Activated CD4-positive, alpha-beta memory T cell treated with anti-CD3 and anti-CD28 coated beads for 36 hours (primary cell): ENCODE measurements around the gene RNF11. TPM values are rescaled to one million over a fixed set of nuclear protein-coding genes. Genes with fewer than 3 reads are reported as not detected.

Source experiments
- CTCF ChIA-PET: fragments of 350-600 bp; sonication (Branson Sonifier 250); formaldehyde crosslinking; loops from one replicate; lab custom pipeline; 2021; ENCODE audit warnings: antibody characterized with exemption, inconsistent platforms; lab: Charles Lee
- POLR2A ChIA-PET: fragments of 350-600 bp; sonication (Branson Sonifier 250); formaldehyde crosslinking; loops from one replicate; lab custom pipeline; 2021; ENCODE audit warnings: antibody characterized with exemption; lab: Charles Lee
- DNase-seq: peaks from one replicate; pipeline ENCODE4 v3.0.0-alpha.2; 2020
- H3K27ac Mint-ChIP-seq: one replicate; pipeline ENCODE4 v1.8.0; 2021; ENCODE audit warnings: mixed read lengths
- H3K27me3 Mint-ChIP-seq: one replicate; pipeline ENCODE4 v1.8.0; 2021; ENCODE audit warnings: mixed read lengths
- H3K36me3 Mint-ChIP-seq: one replicate; pipeline ENCODE4 v1.8.0; 2021; ENCODE audit warnings: mixed read lengths
- H3K4me1 Mint-ChIP-seq: one replicate; pipeline ENCODE4 v1.8.0; 2021; ENCODE audit warnings: low read depth, mixed read lengths
- H3K4me3 Mint-ChIP-seq: one replicate; pipeline ENCODE4 v1.8.0; 2021; ENCODE audit warnings: mild to moderate bottlenecking, mixed read lengths
- H3K9me3 Mint-ChIP-seq: one replicate; pipeline ENCODE4 v1.8.0; 2021; ENCODE audit warnings: mixed read lengths
- intact Hi-C: fragments of 100-400 bp; cut with micrococcal nuclease; formaldehyde crosslinking; loops from one replicate; pipeline ENCODE4 v1.15.1; 2023
- total RNA-seq, 2 experiments: library from RNA; stranded (reverse); gene quantifications; one replicate each; pipeline ENCODE4 v1.2.3, GENCODE V29; 2021

RNF11 gene
- total RNA-seq, 2 experiments from 2014 or later = 26.3 to 31.9 TPM

DNA sequence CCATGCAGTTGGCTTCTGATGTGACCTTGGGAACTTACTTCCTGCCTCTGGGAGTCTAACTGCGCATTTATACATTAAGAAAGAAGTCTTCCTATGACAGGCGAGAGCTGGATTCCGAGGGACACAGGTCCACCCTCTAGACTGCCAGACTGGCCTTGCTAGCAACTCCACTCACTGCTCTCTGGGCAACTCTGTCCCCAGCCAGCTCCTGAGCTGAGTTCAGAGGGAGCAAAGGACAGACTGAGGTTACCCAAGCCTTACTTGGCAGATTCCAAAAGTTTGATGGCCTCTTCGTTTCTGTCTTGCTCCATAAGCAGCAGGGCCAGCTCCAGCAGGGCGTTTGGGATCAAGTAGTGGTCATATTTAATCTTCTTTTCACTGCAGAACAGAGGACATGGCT lies 52.5 kb downstream of the RNF11 start:
- H3K36me3 Mint-ChIP-seq = no peaks in the 10 kb centered on the region
- no peaks in the 10 kb centered on the region for H3K9me3 Mint-ChIP-seq
- intact Hi-C loops = no loop called here
- ChIA-PET POLR2A (interaction anchor here (1.0 kb wide), 1 partner anchor 20 kb away, joined by 3 read pairs; no protein-coding TSS in a partner anchor), CTCF (interaction anchor here (1.5 to 1.6 kb wide), 2 partner anchors 8 to 97 kb away, joined by 3 to 10 read pairs; no protein-coding TSS in a partner anchor)
- H3K27me3 Mint-ChIP-seq = no peaks in the 10 kb centered on the region
- H3K4me3 Mint-ChIP-seq = no peak overlapping the region
- peaks cover 17% of the 10 kb centered on the region for H3K4me1 Mint-ChIP-seq
- no peak for DNase-seq
- no peak overlapping the region for H3K27ac Mint-ChIP-seq

GRCh38 chr1:51289676-51290488 lies 53.8 kb downstream of the RNF11 start:
- no peaks in the 10 kb centered on the region for H3K9me3 Mint-ChIP-seq
- POLR2A ChIA-PET = no interaction called here
- H3K27me3 Mint-ChIP-seq = no peaks in the 10 kb centered on the region
- no peak for DNase-seq
- intact Hi-C loops = no loop called here
- peaks cover 5% of the 10 kb centered on the region for H3K4me1 Mint-ChIP-seq
- no peaks in the 10 kb centered on the region for H3K36me3 Mint-ChIP-seq
- CTCF ChIA-PET = interaction anchor here (0.7 kb wide), 1 partner anchor 417 kb away, joined by 3 read pairs; no protein-coding TSS in a partner anchor
- no peak overlapping the region for H3K27ac Mint-ChIP-seq
- H3K4me3 Mint-ChIP-seq = no peak overlapping the region

- DNase-seq = no peak
- no peak overlapping the region for H3K27ac Mint-ChIP-seq
- H3K36me3 Mint-ChIP-seq = no peaks in the 10 kb centered on the region
- no peaks in the 10 kb centered on the region for H3K9me3 Mint-ChIP-seq
- no peak overlapping the region for H3K4me3 Mint-ChIP-seq
- intact Hi-C loops = no loop called here
- ChIA-PET CTCF (interaction anchor here (0.7 kb wide), 1 partner anchor 417 kb away, joined by 3 read pairs; no protein-coding TSS in a partner anchor), POLR2A (no interaction called here)
- no peaks in the 10 kb centered on the region for H3K4me1 Mint-ChIP-seq
- no peaks in the 10 kb centered on the region for H3K27me3 Mint-ChIP-seq
Observed at GRCh38 chr1:51290489-51290847, 54.4 kb downstream of the RNF11 start.

DNA sequence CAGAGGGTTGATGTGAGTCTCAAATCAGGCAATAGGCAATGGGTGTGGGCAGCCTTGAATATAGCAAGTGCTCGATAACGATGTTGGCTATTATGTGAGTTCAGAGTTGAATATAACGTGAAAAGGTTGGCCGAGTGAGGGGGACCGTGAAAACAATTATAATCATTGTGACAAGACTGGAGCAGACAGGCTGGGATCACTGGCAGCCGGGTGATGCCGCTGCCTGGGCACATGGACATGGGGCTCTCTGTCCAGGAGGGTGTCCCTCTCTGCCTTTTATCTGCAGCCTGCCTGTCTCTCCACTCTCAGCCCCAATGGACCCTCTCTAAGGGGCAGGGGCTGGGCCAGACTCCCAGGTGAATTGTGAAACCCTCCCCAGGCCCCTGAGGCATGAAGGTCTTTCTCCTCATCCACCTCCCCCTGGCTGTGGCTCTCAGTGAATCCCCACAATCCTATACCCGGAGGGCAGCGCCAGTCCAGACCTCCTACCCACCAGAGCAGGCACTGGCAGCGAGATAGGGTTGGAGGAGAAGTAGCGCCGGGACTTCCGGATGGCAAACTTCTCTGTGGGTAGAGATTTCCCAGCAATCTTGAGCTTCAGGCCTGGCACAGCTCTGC lies 57.9 kb downstream of the RNF11 start:
- Mint-ChIP-seq H3K4me3 (no peak overlapping the region), H3K27ac (no peak overlapping the region)
- intact Hi-C loops = no loop called here

DNA sequence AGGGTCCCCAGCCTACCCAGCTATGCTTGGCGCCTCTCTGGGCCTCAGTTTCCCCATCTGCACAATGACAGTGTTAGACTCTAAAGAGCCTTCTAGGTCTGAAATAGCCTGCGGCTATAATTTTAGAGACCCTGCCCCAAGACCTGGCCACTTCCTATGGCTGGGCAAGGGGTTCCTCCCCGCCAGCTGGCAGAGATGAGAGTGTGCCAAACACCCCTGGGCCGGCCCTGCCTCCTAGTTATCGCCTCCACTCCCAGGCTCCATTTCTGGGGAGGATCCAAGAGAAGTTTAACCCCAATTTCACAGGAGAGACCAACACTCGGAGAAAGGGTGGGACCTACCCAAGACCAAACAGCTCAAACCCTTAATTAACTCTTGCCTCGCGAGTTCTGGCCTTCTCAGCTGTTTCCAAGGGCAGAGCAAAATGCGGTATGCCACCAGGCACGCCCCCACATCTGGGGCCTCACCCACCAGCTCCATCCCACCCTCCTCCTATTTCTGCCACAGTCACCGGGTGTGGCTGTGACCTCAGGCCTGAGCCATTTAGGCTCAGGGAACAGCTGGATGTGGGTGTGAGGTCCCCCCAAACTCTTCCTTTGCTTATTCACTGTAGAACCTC lies 58.6 kb downstream of the RNF11 start:
- Mint-ChIP-seq H3K36me3 (no peaks in the 10 kb centered on the region), H3K27ac (no peak overlapping the region), H3K9me3 (no peaks in the 10 kb centered on the region), H3K4me1 (peaks cover 11% of the 10 kb centered on the region), H3K27me3 (no peaks in the 10 kb centered on the region), H3K4me3 (no peak overlapping the region)
- DNase-seq = no peak
- CTCF ChIA-PET = interaction anchor here (0.7 to 3.8 kb wide), 6 partner anchors 7 to 240 kb away, joined by 3 to 36 read pairs (median 3); no protein-coding TSS in a partner anchor
- intact Hi-C loops = loop anchor here (5.0 kb wide), 2 partner anchors 82 to 422 kb away; no protein-coding TSS in a partner anchor
- POLR2A ChIA-PET = no interaction called here

More for the DNA sequence above, 57.9 kb downstream of the RNF11 start:
- no peaks in the 10 kb centered on the region for H3K9me3 Mint-ChIP-seq
- DNase-seq = no peak
- CTCF ChIA-PET = interaction anchor here (1.3 to 1.4 kb wide), 2 partner anchors 14 to 241 kb away, joined by 3 read pairs; no protein-coding TSS in a partner anchor
- H3K4me1 Mint-ChIP-seq = peaks cover 11% of the 10 kb centered on the region
- no peaks in the 10 kb centered on the region for H3K27me3 Mint-ChIP-seq
- POLR2A ChIA-PET = no interaction called here
- H3K36me3 Mint-ChIP-seq = no peaks in the 10 kb centered on the region

DNA sequence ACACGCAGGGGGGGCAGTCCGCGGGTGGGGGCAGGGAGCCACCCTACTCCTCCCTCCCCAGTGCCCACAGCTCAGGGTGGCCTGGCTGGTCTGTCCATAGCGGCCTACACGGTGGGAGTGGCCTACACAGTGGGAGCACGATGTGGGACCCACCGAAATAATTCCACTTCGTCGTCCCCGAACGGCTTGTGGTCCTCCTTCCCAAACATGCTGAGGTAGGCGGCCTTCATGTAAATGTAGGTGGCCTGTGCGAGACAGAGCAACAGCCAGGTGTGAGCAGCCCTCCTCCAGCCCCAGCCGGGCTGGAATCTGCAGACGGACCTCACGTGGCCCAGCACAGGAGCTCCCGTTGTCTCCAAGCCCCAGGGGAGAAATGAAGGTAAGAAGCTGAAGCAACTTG lies 59.9 kb downstream of the RNF11 start:
- no peak for DNase-seq
- Mint-ChIP-seq H3K27me3 (no peaks in the 10 kb centered on the region), H3K4me3 (no peak overlapping the region), H3K27ac (no peak overlapping the region), H3K9me3 (no peaks in the 10 kb centered on the region), H3K4me1 (peaks cover 14% of the 10 kb centered on the region), H3K36me3 (no peaks in the 10 kb centered on the region)
- intact Hi-C loops = loop anchor here (2.0 to 5.0 kb wide), 3 partner anchors 84 to 424 kb away; no protein-coding TSS in a partner anchor
- ChIA-PET CTCF (interaction anchor here (0.9 to 3.8 kb wide), 19 partner anchors 7 to 366 kb away, joined by 3 to 36 read pairs (median 6); partner anchors contain the start of genes RNF11 and TTC39A), POLR2A (no interaction called here)

- Mint-ChIP-seq H3K36me3 (no peaks in the 10 kb centered on the region), H3K27me3 (no peaks in the 10 kb centered on the region), H3K9me3 (no peaks in the 10 kb centered on the region), H3K4me3 (peak overlapping the region; percentile 48), H3K4me1 (peaks cover 14% of the 10 kb centered on the region), H3K27ac (no peak overlapping the region)
- ChIA-PET CTCF (interaction anchor here (0.6 to 3.8 kb wide), 37 partner anchors 8 to 689 kb away, joined by 3 to 36 read pairs (median 4); partner anchors contain the start of genes RNF11 and TTC39A), POLR2A (interaction anchor here (0.6 to 1.1 kb wide), 2 partner anchors 61 to 62 kb away, joined by 4 to 5 read pairs; partner anchors contain the start of gene RNF11)
- intact Hi-C loops = loop anchor here (1.0 to 5.0 kb wide), 4 partner anchors 59 to 424 kb away; no protein-coding TSS in a partner anchor
- DNase-seq = peak; percentile 87
Observed at GRCh38 chr1:51296383-51297357, 60.6 kb downstream of the RNF11 start.

GRCh38 chr1:51297401-51298321 lies 61.6 kb downstream of the RNF11 start:
- ChIA-PET POLR2A (interaction anchor here (1.1 kb wide), 1 partner anchor 62 kb away, joined by 5 read pairs; the partner anchor contains the start of gene RNF11), CTCF (interaction anchor here (0.6 to 3.8 kb wide), 32 partner anchors 8 to 636 kb away, joined by 3 to 36 read pairs (median 4); partner anchors contain the start of gene RNF11)
- Mint-ChIP-seq H3K36me3 (no peaks in the 10 kb centered on the region), H3K4me1 (peaks cover 14% of the 10 kb centered on the region), H3K27ac (no peak overlapping the region), H3K27me3 (no peaks in the 10 kb centered on the region), H3K9me3 (no peaks in the 10 kb centered on the region), H3K4me3 (peak overlapping the region; percentile 13)
- intact Hi-C loops = loop anchor here (1.0 to 5.0 kb wide), 4 partner anchors 60 to 425 kb away; no protein-coding TSS in a partner anchor
- no peak for DNase-seq

- intact Hi-C loops = loop anchor here (5.0 kb wide), 2 partner anchors 86 to 426 kb away; no protein-coding TSS in a partner anchor
- POLR2A ChIA-PET = no interaction called here
- no peaks in the 10 kb centered on the region for H3K9me3 Mint-ChIP-seq
- H3K27me3 Mint-ChIP-seq = no peaks in the 10 kb centered on the region
- no peak for DNase-seq
- H3K27ac Mint-ChIP-seq = no peak overlapping the region
- H3K36me3 Mint-ChIP-seq = no peaks in the 10 kb centered on the region
- H3K4me1 Mint-ChIP-seq = peaks cover 14% of the 10 kb centered on the region
- CTCF ChIA-PET = interaction anchor here (0.7 to 3.8 kb wide), 2 partner anchors 31 to 61 kb away, joined by 3 to 17 read pairs; no protein-coding TSS in a partner anchor
- no peak overlapping the region for H3K4me3 Mint-ChIP-seq
Observed at GRCh38 chr1:51298322-51298705, 62.2 kb downstream of the RNF11 start.
